Calu3 (cell line): ENCODE results near the gene MAP2K3. TPM values are rescaled to one million over a fixed set of nuclear protein-coding genes. Genes with fewer than 3 reads are reported as not detected.
"Not testable (repeated sequence)": the region's sequence is repeated elsewhere in the genome, so short reads cannot be mapped to it uniquely, and the experiment has no call there.

Source experiments
- BruUV-seq: library from RNA; stranded (reverse); fragments of 400-500 nt; replicated peaks from 2 replicates; lab custom pipeline; 2021; lab: Mats Ljungman, UMichigan
- CTCF ChIA-PET: fragments of 300-600 bp; sonication (Branson Sonifier 250); formaldehyde crosslinking; loops from one replicate; lab custom pipeline; 2022; ENCODE audit warnings: antibody characterized with exemption; lab: Charles Lee
- DNase-seq: peaks from one replicate; pipeline ENCODE4 v3.0.0; 2022
- H3K27ac Mint-ChIP-seq: one replicate; pipeline ENCODE4 v1.8.0; 2022; ENCODE audit warnings: mixed read lengths; ENCODE audit not compliant: unreplicated experiment
- H3K27me3 Mint-ChIP-seq: one replicate; pipeline ENCODE4 v1.8.0; 2022; ENCODE audit warnings: mixed read lengths; ENCODE audit not compliant: unreplicated experiment
- H3K36me3 Mint-ChIP-seq: one replicate; pipeline ENCODE4 v1.8.0; 2022; ENCODE audit warnings: mild to moderate bottlenecking, moderate library complexity, mixed read lengths; ENCODE audit not compliant: insufficient read depth, unreplicated experiment
- H3K4me1 Mint-ChIP-seq: one replicate; pipeline ENCODE4 v1.8.0; 2022; ENCODE audit warnings: mild to moderate bottlenecking, low read depth, mixed read lengths; ENCODE audit not compliant: unreplicated experiment
- H3K4me3 Mint-ChIP-seq: one replicate; pipeline ENCODE4 v1.8.0; 2022; ENCODE audit warnings: mild to moderate bottlenecking, low read depth, moderate library complexity, mixed read lengths; ENCODE audit not compliant: unreplicated experiment
- H3K9me3 Mint-ChIP-seq: one replicate; pipeline ENCODE4 v1.8.0; 2022; ENCODE audit warnings: low read depth, mixed read lengths; ENCODE audit not compliant: unreplicated experiment
- CTCF ChIP-seq: fragments of 200-600 bp; IDR thresholded peaks from one replicate; pipeline ENCODE4 v1.8.0; 2022; ENCODE audit warnings: antibody characterized with exemption; ENCODE audit not compliant: unreplicated experiment
- intact Hi-C: fragments of 100-400 bp; cut with micrococcal nuclease; formaldehyde crosslinking; loops from one replicate; pipeline ENCODE4 v1.10.0; 2022; ENCODE audit not compliant: unreplicated experiment
- total RNA-seq: library from RNA; stranded (reverse); gene quantifications from 2 replicates; pipeline ENCODE4 v1.2.3, GENCODE V29; 2022

The MAP2K3 gene
- total RNA-seq, 1 experiment from 2014 or later = 93.5 TPM

DNA sequence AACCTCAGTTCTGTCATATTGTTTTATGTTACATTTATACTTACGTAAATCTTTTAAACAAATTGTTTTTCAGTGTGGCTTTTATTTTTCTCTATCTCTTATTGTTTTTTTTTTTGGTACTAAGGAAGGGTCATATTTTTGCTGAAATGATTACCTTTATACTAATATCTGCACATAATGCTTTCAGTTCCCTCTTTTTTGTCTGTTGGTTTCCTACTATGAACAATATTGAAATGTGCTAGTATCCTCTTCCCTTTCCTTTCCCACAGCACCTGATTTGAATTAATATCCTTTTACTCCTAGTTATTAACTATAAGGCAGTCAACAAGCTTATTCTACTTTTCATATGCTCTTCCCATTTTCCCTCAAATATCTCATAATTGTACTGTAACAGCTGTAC is 43.4 kb downstream of the MAP2K3 start:
- peaks cover 33% of the 10 kb centered on the region for H3K27me3 Mint-ChIP-seq
- H3K36me3 Mint-ChIP-seq, CTCF ChIA-PET, DNase-seq, H3K4me1 Mint-ChIP-seq, H3K9me3 Mint-ChIP-seq, H3K4me3 Mint-ChIP-seq, H3K27ac Mint-ChIP-seq, BruUV-seq, intact Hi-C loops: not testable (repeated sequence)

DNA sequence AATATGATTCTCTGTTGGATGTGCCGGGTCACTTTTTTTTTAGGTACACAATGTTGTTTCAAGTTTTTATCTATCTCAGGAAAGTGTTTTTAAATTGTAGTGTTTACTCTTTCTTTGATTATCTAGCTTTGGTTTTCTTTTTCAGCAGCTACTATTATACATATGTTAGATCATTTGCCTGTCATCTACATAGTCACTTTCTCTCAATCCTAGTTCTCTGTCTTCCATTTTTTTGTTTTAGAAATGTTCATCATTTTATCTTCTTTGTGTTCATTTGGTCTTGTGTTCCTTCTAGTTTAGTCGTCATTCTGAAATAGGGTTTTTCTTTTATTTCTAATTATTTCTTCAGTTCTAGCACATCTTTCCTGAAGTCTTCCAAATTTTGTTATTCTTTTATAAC is 44.3 kb downstream of the MAP2K3 start:
- H3K4me3 Mint-ChIP-seq, H3K36me3 Mint-ChIP-seq, H3K9me3 Mint-ChIP-seq, H3K4me1 Mint-ChIP-seq, DNase-seq, CTCF ChIA-PET, BruUV-seq, H3K27ac Mint-ChIP-seq, intact Hi-C loops: not testable (repeated sequence)
- peaks cover 24% of the 10 kb centered on the region for H3K27me3 Mint-ChIP-seq

GRCh38 chr17:21330436-21331160 is 46.1 kb downstream of the MAP2K3 start:
- intact Hi-C loops = no loop called here
- no peak for DNase-seq
- CTCF ChIA-PET = no interaction called here
- H3K27me3 Mint-ChIP-seq = peaks cover 6% of the 10 kb centered on the region
- no peaks in the 10 kb centered on the region for H3K4me1 Mint-ChIP-seq
- no peak for TF ChIP-seq CTCF
- H3K36me3 Mint-ChIP-seq = no peaks in the 10 kb centered on the region
- no peak overlapping the region for H3K4me3 Mint-ChIP-seq
- BruUV-seq = no TSS peak
- peaks cover 3% of the 10 kb centered on the region for H3K9me3 Mint-ChIP-seq
- no peak overlapping the region for H3K27ac Mint-ChIP-seq

- H3K36me3 Mint-ChIP-seq, H3K27me3 Mint-ChIP-seq, DNase-seq, H3K9me3 Mint-ChIP-seq, H3K27ac Mint-ChIP-seq, H3K4me1 Mint-ChIP-seq, H3K4me3 Mint-ChIP-seq, BruUV-seq, intact Hi-C loops, CTCF ChIA-PET: not testable (repeated sequence)
Observed at GRCh38 chr17:21336541-21337294, 52.2 kb downstream of the MAP2K3 start.

GRCh38 chr17:21337981-21338625 is 53.6 kb downstream of the MAP2K3 start:
- H3K27me3 Mint-ChIP-seq, DNase-seq, H3K4me3 Mint-ChIP-seq, CTCF ChIA-PET, H3K4me1 Mint-ChIP-seq, H3K27ac Mint-ChIP-seq, intact Hi-C loops, BruUV-seq, H3K9me3 Mint-ChIP-seq, H3K36me3 Mint-ChIP-seq: not testable (repeated sequence)

DNA sequence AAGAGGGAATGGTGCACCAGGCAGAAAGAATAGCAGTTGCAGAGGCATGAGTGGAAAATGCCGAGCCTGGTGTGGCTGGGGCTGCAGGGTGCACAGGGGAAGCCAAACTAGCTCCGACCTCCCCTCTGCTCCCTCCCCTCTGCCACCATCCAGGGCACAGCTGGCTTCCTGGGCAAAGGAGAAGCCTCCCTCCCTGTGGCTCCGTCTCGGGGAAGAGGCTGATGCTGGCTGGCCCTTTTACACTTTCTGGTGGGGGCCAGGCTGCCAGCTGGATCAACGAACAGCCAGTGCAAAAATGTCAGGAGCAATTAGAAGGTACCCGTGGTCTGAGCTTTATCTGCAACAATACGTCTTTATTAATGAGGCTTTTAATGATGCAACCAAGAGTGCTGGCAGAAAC is 54.5 kb downstream of the MAP2K3 start:
- Mint-ChIP-seq H3K36me3 (no peaks in the 10 kb centered on the region), H3K9me3 (no peaks in the 10 kb centered on the region), H3K4me1 (no peaks in the 10 kb centered on the region), H3K4me3 (no peak overlapping the region), H3K27me3 (no peaks in the 10 kb centered on the region), H3K27ac (no peak overlapping the region)
- BruUV-seq = no TSS peak
- no peak for TF ChIP-seq CTCF
- CTCF ChIA-PET = no interaction called here
- DNase-seq = no peak
- intact Hi-C loops = no loop called here

DNA sequence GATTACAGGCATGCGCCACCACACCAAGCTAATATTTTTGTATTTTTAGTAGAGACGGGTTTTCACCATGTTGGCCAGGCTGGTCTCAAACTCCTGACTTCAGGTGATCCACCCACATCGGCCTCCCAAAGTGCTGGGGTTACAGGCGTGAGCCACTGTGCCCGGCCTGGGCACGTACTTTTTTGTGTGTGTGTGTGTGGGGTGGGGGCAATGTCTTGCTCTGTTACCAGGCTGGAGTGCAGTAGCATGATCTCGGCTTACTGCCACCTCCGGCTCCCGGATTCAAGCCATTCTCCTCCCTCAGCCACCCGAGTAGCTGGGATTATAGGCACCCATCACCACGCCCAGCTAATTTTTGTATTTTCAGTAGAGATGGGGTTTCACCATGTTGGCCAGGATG is 55.1 kb downstream of the MAP2K3 start:
- H3K27me3 Mint-ChIP-seq, BruUV-seq, CTCF ChIA-PET, DNase-seq, H3K36me3 Mint-ChIP-seq, intact Hi-C loops, H3K4me1 Mint-ChIP-seq, H3K4me3 Mint-ChIP-seq, H3K27ac Mint-ChIP-seq, H3K9me3 Mint-ChIP-seq: not testable (repeated sequence)

GRCh38 chr17:21340407-21340806 is 55.9 kb downstream of the MAP2K3 start:
- H3K4me3 Mint-ChIP-seq, H3K27ac Mint-ChIP-seq, H3K36me3 Mint-ChIP-seq, H3K9me3 Mint-ChIP-seq, H3K4me1 Mint-ChIP-seq, intact Hi-C loops, BruUV-seq, CTCF ChIA-PET, DNase-seq, H3K27me3 Mint-ChIP-seq: not testable (repeated sequence)
